GM15510 (cell line): ENCODE results near the gene CEBPA.

ENCODE experiments used
- POLR2A ChIP-seq: IDR thresholded peaks from 3 replicates; pipeline ENCODE4 v1.6.1; 2011; ENCODE audit warnings: borderline replicate concordance; ENCODE audit not compliant: insufficient read length; ENCODE audit errors: extremely low read depth

CEBPA gene

GRCh38 chr19:33297401-33298145 is 4.8 kb downstream of the CEBPA start:
- TF ChIP-seq POLR2A = no peak

GRCh38 chr19:33296488-33296971 is 5.8 kb downstream of the CEBPA start:
- TF ChIP-seq POLR2A = no peak

- TF ChIP-seq POLR2A = no peak
These were observed 6.5 kb downstream of the CEBPA start for GRCh38 chr19:33295621-33296487.

GRCh38 chr19:33294058-33294798 is 8.1 kb downstream of the CEBPA start:
- TF ChIP-seq POLR2A = no peak

DNA sequence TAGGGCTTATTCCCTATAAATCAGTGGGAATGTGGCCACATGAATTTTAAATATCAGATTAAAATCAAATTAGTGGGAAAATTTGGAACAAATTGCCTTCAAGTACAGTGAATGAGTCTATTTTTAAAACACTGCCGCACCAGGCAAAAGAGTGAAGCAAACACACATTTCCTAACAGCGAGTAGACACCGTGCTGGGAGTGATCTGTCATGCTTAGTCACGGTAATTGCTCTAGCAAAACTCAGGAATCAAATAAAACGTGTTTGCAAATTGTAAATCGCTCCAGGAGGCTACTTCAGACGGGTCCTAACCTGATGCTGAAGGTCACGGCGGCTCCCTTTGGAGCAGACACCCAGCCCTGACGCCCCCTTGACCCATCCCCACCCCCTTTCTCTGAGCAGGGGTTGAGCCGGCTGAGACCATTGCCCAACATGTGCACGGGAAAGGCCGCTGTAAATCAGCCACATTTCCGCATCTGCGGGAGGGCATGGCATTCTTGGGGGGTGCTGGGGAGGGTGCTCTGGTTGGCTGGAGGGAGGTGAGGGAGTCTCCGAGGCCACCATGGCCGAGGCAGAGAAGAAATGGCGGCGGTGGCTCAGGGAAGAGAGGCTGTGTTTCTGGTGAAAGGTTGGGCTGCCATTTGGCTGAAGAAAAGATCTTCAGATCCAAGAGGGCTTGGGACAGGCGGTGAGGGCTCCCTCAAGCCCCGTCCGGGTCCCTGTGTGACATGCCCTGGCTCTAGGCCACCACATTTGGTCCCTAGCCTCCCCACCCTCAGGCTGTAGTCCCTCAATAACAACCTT is 8.9 kb downstream of the CEBPA start:
- no peak for TF ChIP-seq POLR2A

DNA sequence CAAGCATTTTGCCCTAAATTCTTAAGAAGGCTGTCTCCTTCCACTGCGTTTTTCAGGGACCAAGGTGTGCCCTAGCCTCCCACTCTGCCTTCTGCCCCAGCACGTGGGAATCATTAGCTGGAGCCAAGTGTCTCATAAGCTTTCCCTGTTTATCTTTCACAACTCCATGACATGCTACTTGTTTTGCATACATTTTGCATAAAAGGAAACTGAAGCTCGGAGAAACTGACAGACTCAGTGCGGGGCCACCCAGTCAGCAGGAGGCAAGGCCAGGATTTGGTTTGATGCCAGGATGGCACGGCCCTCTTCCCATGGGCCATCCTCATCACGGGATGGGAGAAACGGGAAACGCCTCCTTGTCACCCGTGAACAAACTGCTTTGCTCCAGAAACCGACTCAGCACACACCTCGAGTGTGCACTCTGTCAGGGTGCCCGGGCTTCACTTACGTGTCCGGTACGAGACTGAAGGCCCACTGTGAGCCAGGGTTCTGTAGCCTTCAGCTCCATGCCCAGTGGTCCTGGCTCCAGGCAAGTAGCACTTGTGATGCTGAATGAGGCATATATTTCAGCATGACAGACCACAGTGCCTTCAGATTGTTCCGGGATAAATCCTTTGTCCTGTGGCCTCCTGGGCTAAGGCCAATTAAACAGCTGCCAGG is 9.6 kb downstream of the CEBPA start:
- no peak for TF ChIP-seq POLR2A

DNA sequence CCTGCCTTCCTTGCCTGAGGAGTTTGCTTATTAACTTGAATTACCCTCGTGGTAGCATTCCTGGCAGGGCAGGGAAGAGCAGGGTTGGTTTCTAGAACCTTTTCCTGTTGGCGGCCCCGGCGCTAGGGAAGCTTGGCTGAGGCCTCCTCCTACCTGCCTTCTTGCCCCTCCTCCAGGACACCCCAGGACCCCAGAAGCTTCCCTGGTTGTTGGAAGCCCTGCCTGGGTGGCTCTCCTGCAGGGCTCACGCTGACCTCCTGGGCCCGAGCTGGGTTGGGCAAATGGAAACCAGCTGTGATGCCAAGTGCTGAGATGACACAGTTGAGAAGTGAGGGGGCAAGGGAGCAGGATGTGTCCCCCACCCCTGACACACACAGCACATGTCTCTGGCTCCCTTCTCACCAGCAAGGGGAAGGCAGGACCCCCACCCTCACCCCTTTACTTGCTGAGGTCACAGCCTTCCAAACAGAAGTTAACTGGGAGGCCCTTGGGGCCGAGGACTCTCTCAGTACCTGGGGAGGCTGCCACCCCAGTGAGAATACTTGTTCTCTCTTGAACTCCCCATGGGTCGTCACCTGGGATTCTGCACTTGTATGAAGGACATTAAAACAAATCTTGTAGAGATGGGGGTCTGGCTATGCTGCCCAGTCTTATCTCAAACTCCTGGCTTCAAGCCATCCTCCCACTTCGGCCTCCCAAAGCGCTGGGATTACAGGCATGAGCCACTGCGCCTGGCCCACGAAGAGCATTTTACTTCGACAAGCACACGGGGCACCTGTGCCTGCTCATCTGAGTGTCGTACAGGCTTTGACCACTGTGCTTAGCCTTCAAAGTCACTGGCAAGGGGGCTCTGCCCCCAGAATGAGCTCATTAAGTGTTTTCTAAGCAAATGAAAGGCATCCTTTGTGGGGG is 10.5 kb downstream of the CEBPA start:
- TF ChIP-seq POLR2A = no peak

DNA sequence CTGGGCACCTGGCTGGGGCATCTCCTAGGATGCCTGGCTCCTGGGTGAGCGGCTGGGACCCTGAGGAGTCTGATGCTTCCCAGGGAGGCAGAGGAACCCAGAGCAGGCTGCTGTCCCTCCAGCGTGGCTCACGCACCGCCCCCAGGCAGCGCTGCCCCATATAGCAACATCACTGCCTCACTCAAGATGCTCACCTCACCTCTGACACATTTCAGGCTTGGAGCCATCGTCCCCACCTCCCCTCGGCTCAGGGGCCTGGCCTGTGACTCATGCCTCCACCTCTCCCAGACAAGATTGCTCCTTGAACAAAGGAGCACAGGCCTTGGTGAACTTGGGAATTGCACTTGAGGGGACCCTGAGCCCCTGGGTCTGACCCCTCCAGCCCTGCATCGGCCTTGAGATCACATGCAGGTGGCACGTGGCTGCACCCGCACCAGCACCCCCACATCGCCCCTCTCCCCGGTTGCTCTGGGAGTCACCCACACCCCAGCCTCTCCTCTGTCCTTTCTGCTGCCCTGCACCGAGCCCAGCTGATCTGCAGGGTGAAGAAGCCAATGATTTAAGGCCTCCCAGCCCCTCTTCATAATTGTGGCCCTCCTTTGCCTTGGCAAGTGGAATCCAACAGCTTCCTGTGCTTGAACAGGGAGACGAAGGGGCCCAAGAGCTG is 11.2 kb downstream of the CEBPA start:
- TF ChIP-seq POLR2A = no peak

GRCh38 chr19:33290082-33290815 is 12.1 kb downstream of the CEBPA start:
- TF ChIP-seq POLR2A = no peak

DNA sequence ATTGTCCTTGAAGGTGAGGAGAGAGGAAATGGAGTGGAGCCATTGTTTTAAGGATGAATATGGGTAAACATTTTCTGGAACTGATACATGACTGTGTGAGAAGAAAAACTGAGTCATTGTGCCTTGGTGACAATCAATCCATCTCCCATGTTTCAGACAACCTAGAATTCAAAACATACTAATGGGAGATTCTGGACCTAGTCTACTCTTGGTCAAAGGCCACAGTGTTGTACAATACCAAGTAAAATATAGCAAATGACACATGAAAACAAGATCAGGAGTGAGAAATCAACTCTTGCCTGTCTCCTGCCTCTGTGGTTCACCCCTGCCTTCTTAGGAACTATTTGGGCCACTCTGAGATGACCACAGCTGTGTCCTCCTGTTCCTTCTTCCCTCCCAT is 13.1 kb downstream of the CEBPA start:
- no peak for TF ChIP-seq POLR2A

- no peak for TF ChIP-seq POLR2A
These were observed 13.7 kb downstream of the CEBPA start for GRCh38 chr19:33288666-33289065.

GRCh38 chr19:33287927-33288326 is 14.4 kb downstream of the CEBPA start:
- no peak for TF ChIP-seq POLR2A

- no peak for TF ChIP-seq POLR2A
These were observed 14.9 kb downstream of the CEBPA start for GRCh38 chr19:33287438-33287837.
